Measurements from ENCODE around the gene KANSL1L. TPM values are rescaled to one million over a fixed set of nuclear protein-coding genes. Genes with fewer than 3 reads are reported as not detected.

The KANSL1L gene
- total and polyA plus RNA-seq, 9 of the 15 experiments (the other 6 are each of a cell fraction or from before 2014, with no cell fraction given): 1.3 to 6.7 (median 2.4) TPM

DNA sequence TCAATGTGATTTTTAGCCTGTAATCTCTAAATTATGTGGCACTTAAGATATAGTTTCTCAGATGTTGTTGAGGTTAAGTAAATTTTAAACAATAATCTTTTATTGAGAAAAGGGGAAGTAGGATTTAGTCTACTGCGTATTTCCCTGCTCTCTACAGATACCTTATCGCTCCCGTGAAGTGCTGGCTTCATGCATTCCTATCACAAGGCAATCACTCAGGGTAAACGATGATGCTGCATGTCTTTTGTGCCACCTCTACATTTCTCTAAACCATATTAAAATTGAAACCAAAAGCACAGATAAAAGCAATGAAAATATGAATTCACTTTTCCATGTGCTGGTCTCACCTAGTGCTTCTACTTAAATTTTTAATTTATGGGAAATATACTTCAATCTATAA lies 183.2 kb downstream of the KANSL1L start (continued):
- TF ChIP-seq KDM1A (IDR thresholded peaks at IDR 0.05) (0 out of 4 replicates have a peak, but pooled peaks of 1 of the 2 experiments have one; percentile 28), MEIS2 (IDR thresholded peaks at IDR 0.05; ENCODE audit: partially characterized antibody) (peak; percentile 36), NCOR1 (IDR thresholded peaks at IDR 0.05) (peak; percentile 58), CTBP1 (IDR thresholded peaks at IDR 0.05; ENCODE audit: borderline replicate concordance) (peak; percentile 45; the same call in 1 of the 2 replicates), CBFA2T3 (IDR thresholded peaks at IDR 0.05) (peak; percentile 78), E2F1 (CRISPR knock-in tag; IDR thresholded peaks at IDR 0.05) (no peak), ARID1B (IDR thresholded peaks at IDR 0.05) (peak; percentile 90), FOXM1 (IDR thresholded peaks at IDR 0.05; ENCODE audit: low read depth) (peak; percentile 60; the same call in 1 of the 2 replicates), FOXM1 (CRISPR knock-in tag; IDR thresholded peaks at IDR 0.05; ENCODE audit: low read depth) (no peak), ZNF668 (CRISPR knock-in tag; IDR thresholded peaks at IDR 0.05) (no peak), POLR2AphosphoS5 (IDR thresholded peaks at IDR 0.05; ENCODE audit: control insufficient read depth, insufficient read depth, low read depth, low read length) (peak; percentile 37; the same call in 1 of the 2 replicates), PML (IDR thresholded peaks at IDR 0.05; ENCODE audit: low read length) (peak; percentile 63; the same call in 1 of the 2 replicates), MBD2 (IDR thresholded peaks at IDR 0.05; ENCODE audit: borderline replicate concordance, low read depth) (0 out of 2 replicates have a peak, but pooled peaks have one; percentile 35), ZNF316 (IDR thresholded peaks at IDR 0.05) (no peak), SMARCE1 (IDR thresholded peaks at IDR 0.05) (peak; percentile 91; the same call in 1 of the 2 replicates), TAL1 (IDR thresholded peaks at IDR 0.05) (peak; percentile 79), ZNF263 (CRISPR knock-in tag; IDR thresholded peaks at IDR 0.05; ENCODE audit: borderline replicate concordance) (no peak), CBFA2T2 (conservative IDR thresholded peaks at IDR 0.05) (peak; percentile 58), ZKSCAN8 (CRISPR knock-in tag; IDR thresholded peaks at IDR 0.05) (no peak), KHSRP (IDR thresholded peaks at IDR 0.05) (no peak), CXXC5 (CRISPR knock-in tag; IDR thresholded peaks at IDR 0.05) (peak; percentile 52; the same call in 1 of the 2 replicates), CCNT2 (IDR thresholded peaks at IDR 0.05; ENCODE audit: borderline replicate concordance, extremely low read depth, insufficient read length, low read depth, low read length) (peak; percentile 55), SOX6 (IDR thresholded peaks at IDR 0.05) (peak; percentile 85), SPI1 (IDR thresholded peaks at IDR 0.05; ENCODE audit: borderline replicate concordance, low read depth, low read length) (peak; percentile 82), JUND (IDR thresholded peaks at IDR 0.05; ENCODE audit: borderline replicate concordance, low read depth, low read length) (peak; percentile 43; the same call in 1 of the 2 replicates), JUND (tag; IDR thresholded peaks at IDR 0.05; ENCODE audit: borderline replicate concordance, low read depth, low read length) (peak; percentile 18; the same call in 1 of the 3 replicates), MTA1 (IDR thresholded peaks at IDR 0.05; ENCODE audit: borderline replicate concordance) (peak; percentile 37; the same call in 1 of the 2 replicates)
- TF ChIP-seq, protein P1, sequence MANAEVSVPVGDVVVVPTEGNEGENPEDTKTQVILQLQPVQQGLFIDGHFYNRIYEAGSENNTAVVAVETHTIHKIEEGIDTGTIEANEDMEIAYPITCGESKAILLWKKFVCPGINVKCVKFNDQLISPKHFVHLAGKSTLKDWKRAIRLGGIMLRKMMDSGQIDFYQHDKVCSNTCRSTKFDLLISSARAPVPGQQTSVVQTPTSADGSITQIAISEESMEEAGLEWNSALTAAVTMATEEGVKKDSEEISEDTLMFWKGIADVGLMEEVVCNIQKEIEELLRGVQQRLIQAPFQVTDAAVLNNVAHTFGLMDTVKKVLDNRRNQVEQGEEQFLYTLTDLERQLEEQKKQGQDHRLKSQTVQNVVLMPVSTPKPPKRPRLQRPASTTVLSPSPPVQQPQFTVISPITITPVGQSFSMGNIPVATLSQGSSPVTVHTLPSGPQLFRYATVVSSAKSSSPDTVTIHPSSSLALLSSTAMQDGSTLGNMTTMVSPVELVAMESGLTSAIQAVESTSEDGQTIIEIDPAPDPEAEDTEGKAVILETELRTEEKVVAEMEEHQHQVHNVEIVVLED (CRISPR knock-in tag; IDR thresholded peaks at IDR 0.05): no peak
- TF ChIP-seq, protein P2, sequence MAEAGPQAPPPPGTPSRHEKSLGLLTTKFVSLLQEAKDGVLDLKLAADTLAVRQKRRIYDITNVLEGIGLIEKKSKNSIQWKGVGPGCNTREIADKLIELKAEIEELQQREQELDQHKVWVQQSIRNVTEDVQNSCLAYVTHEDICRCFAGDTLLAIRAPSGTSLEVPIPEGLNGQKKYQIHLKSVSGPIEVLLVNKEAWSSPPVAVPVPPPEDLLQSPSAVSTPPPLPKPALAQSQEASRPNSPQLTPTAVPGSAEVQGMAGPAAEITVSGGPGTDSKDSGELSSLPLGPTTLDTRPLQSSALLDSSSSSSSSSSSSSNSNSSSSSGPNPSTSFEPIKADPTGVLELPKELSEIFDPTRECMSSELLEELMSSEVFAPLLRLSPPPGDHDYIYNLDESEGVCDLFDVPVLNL (CRISPR knock-in tag; IDR thresholded peaks at IDR 0.05; ENCODE audit: low read depth): no peak

All from K562 (cell line).